Measurements from ENCODE around the gene CORO2B.

DNA sequence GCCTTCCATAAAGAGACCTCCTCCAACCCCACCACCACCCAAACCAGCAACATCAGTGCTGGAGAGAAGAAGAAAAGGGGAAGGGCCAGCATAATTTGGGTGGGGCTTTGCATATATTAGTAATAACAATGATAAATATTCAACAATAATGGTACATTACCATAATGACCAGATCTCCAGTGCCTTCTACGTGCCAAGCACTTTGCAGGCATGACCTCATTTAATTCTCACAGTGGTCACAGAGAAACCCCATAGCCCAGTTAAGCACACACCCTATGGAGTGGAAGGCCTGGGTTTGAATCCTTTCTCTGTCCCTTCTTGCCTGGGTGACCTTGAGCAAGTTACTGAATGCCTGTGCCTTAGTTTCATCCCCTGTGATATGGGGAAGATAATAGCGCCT, 49.2 kb downstream of the CORO2B start:
- TF ChIP-seq, protein P1, sequence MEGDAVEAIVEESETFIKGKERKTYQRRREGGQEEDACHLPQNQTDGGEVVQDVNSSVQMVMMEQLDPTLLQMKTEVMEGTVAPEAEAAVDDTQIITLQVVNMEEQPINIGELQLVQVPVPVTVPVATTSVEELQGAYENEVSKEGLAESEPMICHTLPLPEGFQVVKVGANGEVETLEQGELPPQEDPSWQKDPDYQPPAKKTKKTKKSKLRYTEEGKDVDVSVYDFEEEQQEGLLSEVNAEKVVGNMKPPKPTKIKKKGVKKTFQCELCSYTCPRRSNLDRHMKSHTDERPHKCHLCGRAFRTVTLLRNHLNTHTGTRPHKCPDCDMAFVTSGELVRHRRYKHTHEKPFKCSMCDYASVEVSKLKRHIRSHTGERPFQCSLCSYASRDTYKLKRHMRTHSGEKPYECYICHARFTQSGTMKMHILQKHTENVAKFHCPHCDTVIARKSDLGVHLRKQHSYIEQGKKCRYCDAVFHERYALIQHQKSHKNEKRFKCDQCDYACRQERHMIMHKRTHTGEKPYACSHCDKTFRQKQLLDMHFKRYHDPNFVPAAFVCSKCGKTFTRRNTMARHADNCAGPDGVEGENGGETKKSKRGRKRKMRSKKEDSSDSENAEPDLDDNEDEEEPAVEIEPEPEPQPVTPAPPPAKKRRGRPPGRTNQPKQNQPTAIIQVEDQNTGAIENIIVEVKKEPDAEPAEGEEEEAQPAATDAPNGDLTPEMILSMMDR (conservative IDR thresholded peaks at IDR 0.05; ENCODE audit: low read depth, low read length): no peak
- TF ChIP-seq EZH2 (IDR thresholded peaks at IDR 0.05; ENCODE audit: borderline replicate concordance, low read depth, low read length, poor library complexity, severe bottlenecking): no peak

Data from A673 (cell line).